Motor neuron (in vitro differentiated cells): Measurements from ENCODE around the gene NEURL1. TPM values are rescaled to one million over a fixed set of nuclear protein-coding genes. Genes with fewer than 3 reads are reported as not detected.
"Not testable (repeated sequence)": the region's sequence is repeated elsewhere in the genome, so short reads cannot be mapped to it uniquely, and the experiment has no call there.

ENCODE experiments used
- ATAC-seq, 8 experiments: fragments of 200-7000 bp; cut with Tn5 transposase; replicated peaks in 6 of 8; 2 replicates each; pipeline ENCODE4 v1.8.0; 2021; ENCODE audit warnings: mild to moderate bottlenecking in 8 of 8, moderate library complexity in 8 of 8
- H3K27ac ChIP-seq, 2 donors: fragments of 250-450 bp; sonication (Bioruptor Pico); 2 replicates each; pipeline ENCODE4 v1.9.0; 2021; ENCODE audit warnings: antibody characterized with exemption in 2 of 2, mild to moderate bottlenecking in 2 of 2, moderate library complexity in 1 of 2
- H3K4me1 ChIP-seq, 2 donors: fragments of 250-450 bp; sonication (Bioruptor Pico); replicated peaks in 1 of 2; 2 replicates each; pipeline ENCODE4 v1.6.1; 2021; ENCODE audit warnings: antibody characterized with exemption in 2 of 2, mild to moderate bottlenecking in 2 of 2, moderate library complexity in 1 of 2
- H3K4me3 ChIP-seq, 5 donors: fragments of 250-450 bp; sonication (Bioruptor Pico); 2 replicates each; pipeline ENCODE4 v1.9.0; 2021; ENCODE audit warnings: antibody characterized with exemption in 5 of 5, mild to moderate bottlenecking in 5 of 5, moderate library complexity in 4 of 5
- WGBS, 10 experiments: fragments of 450-650 bp; shearing (Covaris generic); methylation state at CpG; one replicate each; pipeline ENCODE4 v1.0.0; 2022; 5-methylcytosine and 5-hydroxymethylcytosine counted together
- in situ Hi-C, 9 experiments: fragments of 400-800 bp; cut with MboI; loops; one replicate each; pipeline ENCODE4 v1.15.0; 2021; ENCODE audit warnings: low sequenced_read_pairs in 9 of 9, low pct_unique_long_range_greater_than_20kb in 2 of 9; ENCODE audit not compliant: unreplicated experiment in 9 of 9
- total RNA-seq, 8 experiments: library from RNA; unstranded; fragments of 300-600 nt; gene quantifications; 2 replicates each; pipeline versions ENCODE4 v1.2.3 to v1.2.4, GENCODE V29; 2022

The NEURL1 gene
- total RNA-seq, 8 experiments from 2014 or later, result 1.6 to 11.7 (median 6.0) TPM

DNA sequence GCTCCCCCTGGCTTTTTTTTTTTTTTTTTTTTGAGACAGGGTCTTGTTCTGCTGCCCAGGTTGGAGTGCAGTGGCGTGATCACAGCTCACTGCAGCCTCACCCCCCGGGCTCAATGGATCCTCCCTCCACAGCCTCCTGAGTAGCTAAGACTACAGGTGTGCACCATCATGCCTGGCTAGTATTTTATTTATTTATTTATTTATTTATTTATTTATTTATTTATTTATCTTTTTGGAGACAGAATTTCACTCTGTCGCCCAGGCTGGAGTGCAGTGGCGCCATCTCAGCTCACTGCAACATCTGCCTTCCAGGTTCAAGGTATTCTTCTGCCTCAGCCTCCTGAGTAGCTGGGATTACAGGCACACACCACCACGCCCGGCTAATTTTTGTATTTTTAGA lies 10.3 kb downstream of the NEURL1 start:
- ATAC-seq, H3K27ac ChIP-seq, H3K4me3 ChIP-seq, in situ Hi-C loops: not testable (repeated sequence)
- H3K4me1 ChIP-seq, result peaks cover 31 to 39% of the 10 kb centered on the region in 2 donors
- WGBS, 10 experiments, result 20 to 94% (median 89%) methylated on average over 1 to 5 of the region's 6 CpGs; no CpG with 5 or more reads in 2 of the 10 experiments

DNA sequence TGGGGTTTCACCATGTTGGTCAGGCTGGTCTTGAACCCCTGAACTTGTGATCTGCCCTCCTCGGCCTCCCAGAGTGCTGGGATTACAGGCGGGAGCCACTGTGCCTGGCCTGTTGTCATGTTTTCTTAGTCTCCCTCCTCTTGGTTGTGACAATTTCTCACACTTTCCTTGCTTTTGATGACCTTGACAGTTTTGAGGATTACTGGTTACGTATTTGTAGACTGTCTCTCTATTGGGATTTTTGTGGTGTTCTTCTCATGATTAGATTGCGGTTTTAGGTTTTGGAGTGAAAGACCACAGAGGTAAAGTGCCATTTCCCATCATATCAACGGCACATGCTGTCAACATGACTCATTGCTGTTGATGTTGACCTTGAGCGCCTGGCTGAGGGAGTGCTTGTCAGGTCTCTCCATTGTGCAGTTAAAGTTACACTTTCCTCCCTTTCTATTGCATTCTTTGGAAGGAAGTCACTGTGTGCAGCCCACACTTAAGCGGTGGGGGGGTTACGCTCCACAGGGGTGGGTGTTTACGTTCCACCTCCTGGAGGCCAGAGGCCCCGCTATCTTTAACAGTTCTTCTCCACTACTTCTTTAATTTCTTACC lies 10.8 kb downstream of the NEURL1 start:
- WGBS, 10 experiments, result 47 to 100% (median 83%) methylated on average over 1 to 9 of the region's 10 CpGs; no CpG with 5 or more reads in 1 of the 10 experiments
- in situ Hi-C loops, result no loop called here
- H3K4me1 ChIP-seq, result peaks cover 31 to 39% of the 10 kb centered on the region in 2 donors
- no peak overlapping the region for H3K27ac ChIP-seq
- ATAC-seq, result peak in 2 of 8 experiments; percentile 18 to 21
- H3K4me3 ChIP-seq, result no peak overlapping the region

DNA sequence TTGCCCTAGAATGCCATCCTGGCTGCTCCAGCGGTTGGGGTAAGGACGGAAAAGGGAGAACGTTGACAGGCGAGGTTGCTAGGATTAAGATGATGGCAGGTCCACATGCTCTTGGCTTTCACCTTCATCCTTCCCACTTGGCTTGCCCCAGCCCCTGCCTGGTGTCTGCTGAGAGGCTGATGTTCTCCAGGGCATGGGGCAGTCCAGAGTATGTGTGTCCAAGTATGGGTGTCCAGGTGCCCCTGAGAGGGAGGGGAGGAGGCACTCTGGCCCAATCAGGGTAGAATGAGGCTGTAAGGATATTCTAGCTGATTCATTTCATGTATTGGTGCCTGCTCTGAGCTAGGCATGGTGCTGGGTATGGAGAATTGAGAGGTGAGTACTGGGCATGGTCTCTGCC lies 12.6 kb downstream of the NEURL1 start:
- in situ Hi-C loops, result no loop called here
- no peak overlapping the region for H3K27ac ChIP-seq
- WGBS, 10 experiments, result 69 to 100% (median 100%) methylated on average over 1 to 3 of the region's 4 CpGs; no CpG with 5 or more reads in 6 of the 10 experiments
- H3K4me1 ChIP-seq, result peaks cover 27 to 31% of the 10 kb centered on the region in 2 donors
- no peak for ATAC-seq
- no peak overlapping the region for H3K4me3 ChIP-seq

DNA sequence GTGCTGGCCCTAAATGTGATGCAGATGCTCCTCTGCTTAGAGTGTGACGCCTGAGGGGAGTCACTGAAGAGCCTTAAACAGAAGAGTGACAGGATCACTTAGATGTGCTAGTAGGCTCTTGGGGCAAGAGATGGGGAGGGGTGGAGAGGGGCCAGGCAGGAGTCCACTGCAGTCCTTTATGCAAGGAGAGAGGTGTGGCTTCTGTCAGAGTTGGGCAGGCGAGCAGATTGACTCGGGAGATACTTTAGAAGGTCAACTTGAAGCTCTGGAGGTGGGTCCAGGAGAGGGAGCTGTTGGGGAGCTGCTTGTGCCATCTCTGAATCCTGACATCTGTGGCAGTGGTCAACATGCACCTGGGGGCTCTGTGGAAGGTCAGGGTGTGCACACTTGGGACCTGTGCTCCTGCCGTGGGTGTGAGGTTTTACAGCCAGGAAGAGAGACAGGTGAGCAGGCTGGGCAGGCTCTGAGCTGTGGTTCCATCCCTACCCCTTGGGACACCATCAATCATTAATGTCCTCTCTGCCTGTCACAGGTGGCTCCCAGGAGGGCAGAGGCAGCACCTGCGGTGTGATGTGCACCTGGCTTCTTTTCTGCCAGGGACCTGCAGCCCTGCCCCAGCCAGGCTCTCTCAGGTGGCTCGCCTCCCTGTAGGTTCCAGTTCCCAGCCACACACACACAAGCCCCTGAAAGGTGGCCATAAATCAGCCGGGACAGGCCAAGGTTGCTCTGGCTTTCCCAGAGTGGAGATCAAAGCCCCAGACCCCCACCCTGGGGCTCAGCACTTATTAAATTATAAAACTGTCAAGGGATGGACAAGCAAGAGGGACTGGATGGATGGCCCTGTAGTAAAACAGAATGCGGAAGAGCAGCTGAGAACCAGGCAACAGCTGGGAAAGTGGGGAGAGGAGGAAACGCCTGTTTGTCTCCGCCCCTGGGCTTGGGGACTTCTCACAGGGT lies 14.0 kb downstream of the NEURL1 start:
- Histone ChIP-seq H3K27ac (no peak overlapping the region), H3K4me1 (peaks cover 25 to 31% of the 10 kb centered on the region in 2 donors), H3K4me3 (no peak overlapping the region)
- ATAC-seq, result peak; percentile 41 to 85 (median 62)
- in situ Hi-C loops, result no loop called here
- WGBS, 10 experiments, result 10 to 100% (median 30%) methylated on average over 1 to 4 of the region's 10 CpGs; no CpG with 5 or more reads in 3 of the 10 experiments

DNA sequence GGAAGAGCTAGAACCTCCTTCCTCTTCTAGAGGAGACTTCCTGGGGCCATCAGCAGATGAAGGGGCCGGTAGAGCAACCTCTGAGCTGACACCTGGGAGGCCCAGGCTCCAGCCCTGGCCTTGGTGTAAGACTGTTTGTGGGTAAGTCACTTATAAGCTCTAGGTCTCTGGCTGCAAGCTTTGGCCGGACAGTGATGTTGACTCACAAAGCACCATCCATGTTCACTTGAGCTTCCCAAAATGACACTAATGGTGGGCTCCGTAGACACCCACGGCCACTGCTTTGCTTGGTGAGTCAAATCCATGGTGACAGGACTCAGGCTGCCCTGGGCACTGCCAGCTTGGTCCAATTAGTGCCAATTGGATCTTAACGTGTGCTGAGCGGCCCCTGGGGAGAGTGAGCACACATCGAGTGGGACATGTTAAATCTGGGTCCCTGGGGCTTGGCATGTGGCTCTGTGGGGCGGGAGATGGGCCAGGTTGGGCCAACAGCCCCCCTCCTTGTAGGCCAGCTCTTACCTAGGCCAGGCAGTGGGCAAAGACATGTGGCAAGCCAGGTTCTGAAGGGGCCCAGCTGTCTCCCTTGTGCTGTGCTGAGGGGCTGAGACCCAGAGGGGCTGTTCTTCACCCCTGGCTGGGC lies 16.7 kb downstream of the NEURL1 start:
- H3K4me3 ChIP-seq, result no peak overlapping the region
- ATAC-seq, result no peak
- peaks cover 20 to 22% of the 10 kb centered on the region in 2 donors for H3K4me1 ChIP-seq
- H3K27ac ChIP-seq, result no peak overlapping the region
- 33 to 100% (median 85%) methylated on average over 1 to 6 of the region's 8 CpGs; no CpG with 5 or more reads in 4 of the 10 experiments for WGBS, 10 experiments
- in situ Hi-C loops, result no loop called here

DNA sequence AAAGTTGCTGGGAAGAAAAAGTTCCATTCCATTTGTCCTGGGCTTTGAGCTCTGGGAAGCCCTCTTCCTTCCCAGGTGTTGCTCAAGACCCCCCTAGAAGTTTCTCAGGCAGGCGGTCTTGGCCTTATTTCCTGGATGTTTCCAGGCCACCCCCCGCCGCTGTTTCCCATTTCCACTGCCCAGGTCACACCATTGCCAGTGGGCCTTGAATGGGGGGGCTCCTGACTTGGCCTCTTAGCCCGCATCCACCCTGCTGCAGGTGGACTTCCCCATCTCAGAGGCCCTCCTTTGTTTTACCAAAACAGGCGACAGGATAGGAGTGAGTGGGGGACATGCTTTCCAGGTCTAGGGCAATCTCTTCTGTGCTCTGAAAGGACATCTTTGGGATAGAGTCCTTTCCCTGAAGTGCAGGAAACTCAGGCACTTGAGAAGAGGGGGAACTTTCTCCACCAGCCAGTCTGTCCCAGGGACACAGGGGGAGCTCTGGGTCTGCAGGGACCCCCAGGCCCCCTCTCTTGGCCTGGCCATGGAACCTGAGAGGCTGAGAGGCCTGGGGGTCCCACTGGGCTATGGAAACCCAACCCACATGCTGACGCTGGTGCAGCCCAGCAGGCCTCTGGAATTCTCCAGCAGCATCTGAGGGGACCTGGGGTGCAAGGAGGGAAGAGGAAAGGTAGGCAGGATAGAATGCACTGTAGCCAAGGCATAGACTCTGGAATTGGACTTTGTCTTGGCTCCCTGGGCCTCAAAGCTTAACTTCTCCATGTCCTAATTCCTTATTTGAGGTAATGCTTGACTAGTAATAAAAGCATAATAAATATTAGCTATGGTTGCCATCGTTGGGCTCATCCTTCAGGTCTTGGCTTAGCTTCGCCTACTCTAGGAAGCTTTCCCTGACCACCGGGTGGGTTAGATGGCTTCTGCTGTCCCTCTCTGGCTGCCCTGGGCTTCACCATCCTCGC lies 17.6 kb downstream of the NEURL1 start:
- ATAC-seq, result no peak
- H3K4me1 ChIP-seq, result peaks cover 20 to 22% of the 10 kb centered on the region in 2 donors
- H3K4me3 ChIP-seq, result no peak overlapping the region
- in situ Hi-C loops, result no loop called here
- 20 to 100% (median 71%) methylated on average over 1 to 5 of the region's 10 CpGs; no CpG with 5 or more reads in 2 of the 10 experiments for WGBS, 10 experiments
- H3K27ac ChIP-seq, result no peak overlapping the region

DNA sequence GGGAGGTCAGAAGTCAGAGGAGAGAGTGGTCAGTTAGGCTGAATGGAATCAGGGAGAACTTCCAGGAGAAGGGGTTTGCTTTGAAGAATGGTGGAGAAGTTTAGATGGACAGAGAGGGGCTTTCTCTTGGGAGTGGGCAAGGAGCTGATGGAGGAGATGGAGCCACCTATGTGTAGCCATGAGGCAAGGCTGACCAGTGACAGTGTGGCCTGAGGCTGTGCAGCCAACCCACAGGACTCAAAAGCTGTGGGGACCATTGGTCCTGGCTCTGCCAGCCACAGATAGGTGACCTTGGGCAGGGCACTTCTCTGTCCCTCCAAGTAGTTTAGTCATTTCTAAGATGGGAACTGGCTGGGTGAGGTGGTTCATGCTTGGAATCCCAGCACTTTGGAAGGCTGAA lies 18.7 kb downstream of the NEURL1 start:
- Histone ChIP-seq H3K4me3 (no peak overlapping the region), H3K27ac (no peak overlapping the region), H3K4me1 (peaks cover 19 to 21% of the 10 kb centered on the region in 2 donors)
- ATAC-seq, result no peak
- in situ Hi-C loops, result no loop called here

DNA sequence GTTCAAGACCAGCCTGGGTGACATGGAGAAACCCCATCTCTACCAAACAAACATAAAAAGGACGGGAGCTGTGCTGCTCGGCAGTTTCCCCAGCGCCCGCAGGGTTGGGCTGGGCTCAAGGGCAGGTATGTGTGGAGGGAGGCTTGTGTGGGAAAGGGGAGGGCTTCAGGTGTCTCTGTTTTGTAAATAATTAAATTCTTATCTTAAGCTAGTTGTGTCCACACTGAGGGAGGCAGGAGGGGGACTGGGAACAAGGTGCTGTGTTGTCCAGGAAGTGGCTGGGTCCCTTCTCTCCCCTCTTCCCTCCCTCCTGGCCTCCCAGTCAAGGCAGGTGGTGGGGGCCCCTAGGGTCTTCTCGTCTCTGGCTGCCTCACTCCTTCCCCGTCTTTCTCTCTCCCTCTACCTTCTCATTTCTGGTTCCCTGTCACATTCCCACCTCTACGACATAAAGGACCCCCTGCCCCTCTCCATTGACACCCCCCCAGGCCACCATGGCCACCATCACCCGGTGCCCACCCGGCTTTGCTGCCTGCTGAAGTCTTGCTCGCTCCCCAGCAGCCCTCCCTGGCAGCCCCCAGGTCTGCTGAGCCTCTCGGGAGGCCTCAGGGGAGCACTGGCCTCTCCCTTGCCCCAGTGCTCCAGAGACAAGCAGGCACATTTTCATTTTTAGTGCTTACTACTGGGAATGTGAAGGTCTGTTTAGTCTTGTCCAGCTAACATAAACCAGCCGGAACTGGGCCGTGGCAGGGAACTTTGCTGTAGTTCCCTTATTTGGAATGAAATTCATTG lies 19.3 kb downstream of the NEURL1 start:
- in situ Hi-C loops, result no loop called here
- Histone ChIP-seq H3K4me3 (no peak overlapping the region), H3K4me1 (peaks cover 13 to 15% of the 10 kb centered on the region in 2 donors), H3K27ac (no peak overlapping the region)
- peak in 5 of 8 experiments; percentile 24 to 57 (median 50) for ATAC-seq
- WGBS, 10 experiments, result 59 to 91% (median 87%) methylated on average over 3 to 5 of the region's 13 CpGs; no CpG with 5 or more reads in 5 of the 10 experiments

DNA sequence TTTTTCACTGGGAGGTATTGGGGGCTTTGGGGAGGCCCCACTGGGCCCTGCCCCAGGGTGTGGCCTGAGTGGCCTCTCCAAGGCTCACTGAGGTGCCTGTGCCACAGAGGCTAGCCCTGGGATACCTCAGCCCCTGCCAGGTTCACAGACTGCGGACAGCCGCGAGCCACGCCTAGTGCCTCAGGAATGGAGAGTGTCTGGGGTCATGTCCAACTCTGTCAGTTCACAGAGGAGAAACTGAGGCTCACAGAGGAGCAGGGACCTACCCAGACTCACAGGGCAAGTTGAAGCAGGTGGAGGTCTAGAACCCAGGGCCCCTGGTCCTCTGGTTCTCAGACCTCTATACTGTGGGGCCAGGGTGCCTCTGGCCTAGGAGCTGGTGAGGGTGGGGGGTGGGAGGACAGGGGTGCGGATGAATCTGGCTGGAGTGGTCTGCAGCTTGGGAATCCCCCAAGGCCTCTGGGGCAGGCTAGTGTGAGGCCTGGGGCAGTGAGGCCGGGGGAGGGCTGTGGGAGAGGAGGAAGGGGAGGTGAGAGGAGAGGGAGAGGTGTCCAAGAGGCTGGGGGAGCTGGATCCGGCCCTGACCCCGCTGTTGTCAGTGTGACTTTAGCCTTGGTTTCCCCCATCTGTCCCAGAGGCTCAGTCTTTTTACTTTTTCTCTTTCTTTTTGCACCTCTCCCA lies 20.0 kb downstream of the NEURL1 start:
- peaks cover 5 to 8% of the 10 kb centered on the region in 2 donors for H3K4me1 ChIP-seq
- H3K27ac ChIP-seq, result no peak overlapping the region
- no peak overlapping the region for H3K4me3 ChIP-seq
- peak in 2 of 8 experiments; percentile 15 to 16 for ATAC-seq
- in situ Hi-C loops, result no loop called here
- no CpG with 5 or more reads among the region's 8 CpGs for WGBS, 10 experiments

DNA sequence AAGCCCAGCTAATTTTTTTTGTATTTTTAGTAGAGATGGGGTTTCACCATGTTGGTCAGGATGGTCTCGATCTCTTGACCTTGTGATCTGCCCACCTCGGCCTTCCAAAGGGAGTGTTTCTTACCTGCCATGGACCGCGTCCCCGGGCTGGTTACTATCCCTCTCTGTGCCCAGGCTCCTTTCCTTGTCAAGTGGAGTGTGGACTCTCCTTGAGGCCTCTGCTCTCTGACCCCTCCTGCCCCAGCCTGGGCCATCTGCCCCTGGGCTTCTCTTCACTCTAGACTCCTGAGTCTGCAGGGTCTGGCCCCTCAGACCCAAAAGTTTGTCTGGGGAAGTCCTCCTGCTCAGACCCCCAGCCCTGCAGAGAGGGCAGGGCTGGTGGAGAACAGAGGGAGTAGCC lies 20.7 kb downstream of the NEURL1 start:
- no peak for ATAC-seq
- WGBS, 10 experiments, result 18 to 100% (median 90%) methylated on average over 1 to 4 of the region's 5 CpGs; no CpG with 5 or more reads in 5 of the 10 experiments
- H3K4me1 ChIP-seq, result peaks cover 5 to 8% of the 10 kb centered on the region in 2 donors
- no peak overlapping the region for H3K27ac ChIP-seq
- no peak overlapping the region for H3K4me3 ChIP-seq
- in situ Hi-C loops, result no loop called here
